Measurements from ENCODE around the gene OCLN. TPM values are rescaled to one million over a fixed set of nuclear protein-coding genes. Genes with fewer than 3 reads are reported as not detected.
"Not testable (repeated sequence)": the region's sequence is repeated elsewhere in the genome, so short reads cannot be mapped to it uniquely, and the experiment has no call there.

OCLN gene
- total RNA-seq, 1 donor from 2014 or later, result 52.8 TPM

DNA sequence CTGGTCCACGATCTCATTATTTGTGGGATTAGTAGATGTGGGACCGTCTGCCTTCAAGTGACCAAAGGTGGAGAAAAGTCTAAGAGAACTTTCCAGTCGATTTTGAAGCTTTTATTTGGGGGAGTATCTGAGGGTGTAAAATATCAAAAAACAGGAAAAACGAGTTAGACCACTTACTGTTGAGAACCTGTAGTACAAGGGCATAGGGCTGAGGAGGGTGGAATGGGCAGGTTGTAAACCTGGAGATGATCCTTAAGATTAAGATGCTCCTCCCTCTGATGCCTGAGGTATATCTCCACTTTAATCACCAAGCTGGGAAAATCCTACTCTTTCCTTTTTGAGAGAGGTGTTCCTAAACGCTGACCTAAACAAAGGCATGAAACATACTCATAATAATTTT is 35.4 kb downstream of the OCLN start:
- no peak for DNase-seq (ENCODE audit: low spot score)

- DNase-seq (ENCODE audit: low spot score), result no peak
These were observed 36.0 kb downstream of the OCLN start for GRCh38 chr5:69528609-69529008.

DNA sequence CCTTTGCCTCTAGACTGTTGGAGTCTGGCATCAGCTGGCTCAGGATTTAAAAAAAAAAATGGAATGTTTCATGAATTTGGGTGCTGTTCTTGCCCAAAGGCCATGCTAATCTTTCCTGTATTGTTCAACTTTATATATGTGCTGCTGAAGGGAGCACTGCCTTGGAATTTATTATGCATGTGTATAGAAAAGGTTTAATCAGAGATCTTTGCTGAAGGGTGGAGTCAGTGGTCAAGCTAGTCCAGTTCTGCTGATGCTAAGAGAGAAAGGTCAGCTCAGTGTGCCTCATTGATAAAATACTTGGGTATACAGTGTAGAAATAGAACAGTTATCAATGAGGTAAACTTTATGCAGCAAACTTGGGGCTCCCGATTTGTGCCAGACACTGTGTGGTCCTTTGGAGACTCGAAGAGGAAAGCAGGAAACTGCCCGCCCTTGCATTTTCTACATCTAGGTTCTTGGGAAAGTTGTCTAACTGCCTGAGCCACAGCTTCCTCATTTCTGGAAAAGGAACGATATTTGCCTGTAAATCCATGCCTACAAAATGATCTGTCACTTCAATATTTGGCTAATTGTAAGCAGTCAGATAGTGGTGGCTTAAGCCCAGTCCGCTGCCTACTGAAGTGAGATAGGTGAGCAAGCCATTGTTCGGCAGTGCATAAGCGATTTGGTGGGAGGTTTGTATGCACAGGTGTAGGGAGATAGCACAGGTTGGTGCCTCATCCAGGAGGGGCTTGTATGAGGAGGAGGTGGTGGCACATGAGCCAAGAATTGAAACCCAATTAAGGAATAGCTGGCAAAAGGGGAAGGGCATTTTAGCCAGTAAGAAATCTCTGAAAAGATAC is 38.2 kb downstream of the OCLN start:
- no peak for DNase-seq (ENCODE audit: low spot score)

DNA sequence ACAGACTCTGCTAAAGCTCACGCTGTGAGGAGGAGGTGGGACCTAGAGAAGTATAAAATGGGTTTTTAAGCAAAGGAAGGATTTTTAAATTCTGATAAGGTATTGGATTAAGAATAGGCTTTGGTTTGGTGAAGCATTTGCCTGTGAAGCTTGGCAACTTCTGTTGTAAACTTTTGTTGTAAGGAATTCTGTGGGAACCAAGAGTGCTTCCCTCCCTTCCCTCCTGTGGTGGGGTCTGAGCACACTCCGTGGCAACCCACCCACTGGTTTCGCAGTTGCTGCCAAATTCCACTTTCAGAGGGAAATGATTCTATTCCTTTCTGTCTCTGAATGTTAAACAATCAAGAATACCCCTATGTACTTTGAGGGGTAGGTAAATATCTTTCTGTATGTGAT is 38.8 kb downstream of the OCLN start:
- DNase-seq (ENCODE audit: low spot score), result no peak

DNA sequence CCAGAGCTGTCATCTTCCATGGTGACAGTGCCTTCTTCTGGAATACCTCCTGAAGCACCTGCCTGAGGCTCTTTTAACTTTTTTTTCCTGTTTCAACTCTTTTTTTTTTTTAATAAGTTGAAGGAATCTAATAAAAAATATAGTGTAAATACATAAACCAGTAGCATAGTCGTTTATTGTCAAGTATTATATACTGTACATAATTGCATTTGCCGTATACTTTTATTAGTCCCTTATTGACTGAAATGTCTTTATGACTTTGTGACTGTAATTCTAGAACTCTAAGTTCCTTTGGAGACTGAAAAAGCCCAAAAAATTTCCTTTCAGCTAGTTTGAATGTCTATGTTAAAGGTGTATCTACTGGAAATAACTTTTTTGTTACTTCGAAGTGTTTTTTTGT is 45.3 kb downstream of the OCLN start:
- DNase-seq (ENCODE audit: low spot score), result not testable (repeated sequence)

DNA sequence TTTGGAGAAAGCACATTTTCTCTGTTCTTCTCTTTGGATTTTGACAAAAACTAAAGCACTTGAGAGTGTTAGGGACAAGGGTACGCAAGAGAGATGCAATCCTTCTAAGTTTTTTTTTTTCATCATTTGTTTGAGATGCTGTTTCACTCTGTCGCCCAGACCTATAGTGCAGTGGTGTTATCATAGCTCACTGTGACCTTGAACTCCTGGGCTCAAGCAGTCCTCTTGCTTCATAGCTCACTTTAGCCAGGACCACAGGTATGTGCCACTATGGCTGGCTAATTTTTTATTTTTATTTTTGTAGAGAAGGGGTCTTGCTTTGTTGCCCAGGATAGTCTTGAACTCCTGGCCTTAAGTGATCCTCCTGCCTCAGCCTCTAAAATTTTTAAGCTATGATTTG is 46.1 kb downstream of the OCLN start:
- DNase-seq (ENCODE audit: low spot score), result not testable (repeated sequence)

DNA sequence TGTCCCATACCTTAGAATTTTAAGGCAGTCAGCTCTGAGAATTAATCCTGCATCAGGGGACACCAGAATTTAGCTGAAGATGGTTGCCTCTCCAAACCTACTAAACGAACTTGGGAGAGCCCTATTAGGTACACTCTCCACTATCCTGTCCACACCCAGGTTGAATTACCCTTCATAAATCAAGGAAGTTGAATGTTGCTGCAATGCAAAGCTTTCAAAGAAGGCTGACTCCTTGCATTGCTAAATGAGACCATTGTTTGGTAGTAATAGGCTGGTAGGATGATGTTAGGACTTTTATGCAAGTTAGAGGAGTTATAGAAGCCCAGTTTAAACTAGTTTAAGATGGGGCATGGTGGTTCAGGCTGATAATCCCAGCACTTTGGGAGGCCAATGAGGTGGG is 48.8 kb downstream of the OCLN start:
- not testable (repeated sequence) for DNase-seq (ENCODE audit: low spot score)

DNA sequence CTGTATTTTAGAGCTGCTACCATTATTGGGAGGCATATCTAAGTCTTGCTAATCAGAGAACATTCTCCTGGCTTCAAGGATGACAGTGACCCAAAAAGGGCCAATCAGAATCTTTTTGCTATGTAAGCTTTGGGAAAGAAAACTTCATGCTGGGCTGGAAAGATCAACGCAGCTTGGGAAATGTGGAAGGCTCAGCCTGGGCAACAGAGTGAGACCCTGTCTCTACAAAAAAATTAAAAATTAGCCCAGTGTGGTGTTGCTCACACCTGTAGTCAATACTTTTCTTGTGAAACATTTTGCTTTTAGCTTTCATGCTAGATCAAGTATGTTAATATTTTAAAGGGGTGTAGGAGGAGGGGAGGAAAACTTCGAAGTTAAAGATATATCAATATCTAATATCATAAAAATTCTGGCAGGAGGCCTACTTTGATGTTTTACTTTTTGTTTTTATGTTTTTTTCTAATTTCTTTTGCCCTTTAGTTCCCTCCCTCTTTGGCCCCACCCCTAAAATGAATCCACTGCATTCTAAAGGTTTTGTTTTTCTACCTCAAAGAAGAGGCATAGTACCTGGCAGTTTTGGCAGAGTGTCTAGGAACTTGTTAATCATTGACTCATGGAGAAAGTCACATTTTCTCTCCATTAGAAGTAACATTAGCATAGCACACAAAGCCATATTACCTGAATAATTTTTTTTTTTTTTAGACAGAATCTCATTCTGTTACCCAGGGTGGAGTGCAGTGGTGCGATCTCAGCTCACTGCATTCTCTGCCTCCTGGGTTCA is 50.4 kb downstream of the OCLN start:
- DNase-seq (ENCODE audit: low spot score), result not testable (repeated sequence)

DNA sequence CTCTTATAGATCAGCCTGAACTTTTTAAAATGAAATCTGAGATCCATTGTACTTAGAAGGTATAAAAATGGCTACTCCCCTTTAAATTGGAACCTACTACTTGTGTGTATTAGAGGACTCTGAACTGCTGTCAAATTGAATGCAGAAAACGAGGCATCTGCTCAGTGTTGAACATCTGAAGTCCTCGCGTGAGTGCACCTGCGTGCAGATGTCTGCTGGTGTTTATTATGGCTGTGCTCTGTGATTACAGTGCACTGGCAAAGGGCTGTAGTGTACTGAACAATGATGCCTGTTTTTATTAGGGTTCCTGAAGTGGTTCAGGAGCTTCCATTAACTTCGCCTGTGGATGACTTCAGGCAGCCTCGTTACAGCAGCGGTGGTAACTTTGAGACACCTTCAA is 52.0 kb downstream of the OCLN start:
- not testable (repeated sequence) for DNase-seq (ENCODE audit: low spot score)

GRCh38 chr5:69559908-69560330 is 67.3 kb downstream of the OCLN start, which contains the start of gene GTF2H2C:
Gene GTF2H2C, plus strand, starts transcription at chr5:69560191. Its CDS starts 4,942 bp downstream, at chr5:69565133.
- peak; percentile 83 for DNase-seq (ENCODE audit: low spot score)

DNA sequence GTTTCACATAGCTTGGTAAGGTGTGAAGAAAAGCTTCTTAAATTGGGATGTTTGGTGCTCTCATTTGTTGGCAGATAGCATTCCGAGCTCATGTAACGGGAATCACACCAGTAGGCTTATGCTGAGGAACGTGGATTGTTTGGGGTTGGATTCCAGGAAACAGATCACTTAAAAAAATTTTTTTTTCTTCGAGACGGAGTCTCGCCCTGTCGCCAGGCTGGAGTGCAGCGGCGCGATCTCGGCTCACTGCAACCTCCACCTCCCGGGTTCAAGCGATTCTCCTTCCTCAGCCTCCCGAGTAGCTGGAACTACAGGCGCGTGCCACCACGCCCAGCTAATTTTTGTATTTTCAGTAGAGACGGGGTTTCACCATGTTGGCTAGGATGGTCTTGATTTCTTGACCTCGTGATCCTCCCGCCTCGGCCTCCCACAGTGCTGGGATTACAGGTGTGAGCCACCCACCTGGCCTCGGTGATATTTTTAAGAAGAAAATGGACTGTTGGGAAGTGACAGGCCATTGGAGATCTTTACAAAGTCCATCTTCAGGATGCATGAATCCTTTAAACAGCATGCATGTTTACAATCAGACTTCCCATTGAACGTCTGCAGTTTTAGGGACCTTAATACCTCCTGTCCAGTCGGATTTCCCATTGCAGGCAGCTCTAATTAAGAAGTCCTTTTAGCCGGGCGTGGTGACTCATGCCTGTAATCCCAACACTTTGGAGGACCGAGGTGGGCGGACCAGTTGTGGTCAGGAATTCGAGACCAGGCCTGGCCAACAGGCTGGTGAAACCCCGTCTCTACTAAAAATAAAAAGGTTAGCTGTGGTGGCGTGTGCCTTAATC is 68.2 kb downstream of the OCLN start:
- not testable (repeated sequence) for DNase-seq (ENCODE audit: low spot score)

DNA sequence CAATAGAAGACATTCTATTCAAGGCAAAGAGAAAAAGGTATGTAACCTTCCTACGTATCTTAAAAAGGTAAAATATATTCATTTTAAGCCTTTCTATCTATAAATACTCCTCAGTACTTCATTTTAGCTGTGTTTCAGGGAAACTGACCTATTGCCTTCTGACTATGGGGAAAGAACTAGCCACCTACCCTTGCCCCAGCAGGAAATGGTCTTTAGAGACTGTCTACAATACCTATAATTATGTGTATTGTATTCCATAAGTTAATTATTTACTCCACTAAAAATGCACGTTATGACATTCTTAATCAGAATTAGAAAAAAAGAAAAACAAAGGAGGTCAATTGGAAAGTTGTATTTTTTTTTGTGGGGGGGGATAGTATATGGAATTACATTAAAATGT is 73.6 kb downstream of the OCLN start:
- not testable (repeated sequence) for DNase-seq (ENCODE audit: low spot score)

GRCh38 chr5:69568072-69568471 is 75.5 kb downstream of the OCLN start:
- not testable (repeated sequence) for DNase-seq (ENCODE audit: low spot score)

- not testable (repeated sequence) for DNase-seq (ENCODE audit: low spot score)
These were observed 90.8 kb downstream of the OCLN start for GRCh38 chr5:69583356-69583755.

- DNase-seq (ENCODE audit: low spot score), result not testable (repeated sequence)
These were observed 103.7 kb downstream of the OCLN start for GRCh38 chr5:69596114-69596840.

GRCh38 chr5:69601947-69602346 is 109.4 kb downstream of the OCLN start:
- DNase-seq (ENCODE audit: low spot score), result not testable (repeated sequence)

DNA sequence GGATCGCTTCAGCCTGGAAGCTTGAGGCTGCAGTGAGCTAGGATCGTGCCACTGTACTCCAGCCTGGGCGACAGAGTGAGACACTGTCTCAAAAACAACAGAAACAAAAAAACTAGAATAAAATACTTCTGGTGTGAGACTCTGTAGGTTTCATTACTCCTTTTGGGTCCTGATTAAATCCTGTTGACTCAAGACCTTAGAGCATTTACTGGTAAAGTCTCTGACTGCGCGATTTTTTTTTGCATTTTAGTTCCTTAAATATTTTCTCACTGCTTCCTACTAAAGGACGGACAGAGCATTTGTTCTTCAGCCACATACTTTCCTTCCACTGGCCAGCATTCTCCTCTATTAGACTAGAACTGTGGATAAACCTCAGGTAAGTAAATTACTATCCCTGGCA is 114.2 kb downstream of the OCLN start:
- DNase-seq (ENCODE audit: low spot score), result not testable (repeated sequence)

Measured in ureter (tissue), 1 donor.